C1 segment of cervical spinal cord (tissue), 14 donors: ENCODE results near the gene MAPK12.
"Not testable (repeated sequence)": the region's sequence is repeated elsewhere in the genome, so short reads cannot be mapped to it uniquely, and the experiment has no call there.

Experiments used
- DNase-seq, 14 donors: peaks; one replicate each; lab custom pipeline; 2025; lab: John Stamatoyannopoulos, UW

MAPK12 gene

DNA sequence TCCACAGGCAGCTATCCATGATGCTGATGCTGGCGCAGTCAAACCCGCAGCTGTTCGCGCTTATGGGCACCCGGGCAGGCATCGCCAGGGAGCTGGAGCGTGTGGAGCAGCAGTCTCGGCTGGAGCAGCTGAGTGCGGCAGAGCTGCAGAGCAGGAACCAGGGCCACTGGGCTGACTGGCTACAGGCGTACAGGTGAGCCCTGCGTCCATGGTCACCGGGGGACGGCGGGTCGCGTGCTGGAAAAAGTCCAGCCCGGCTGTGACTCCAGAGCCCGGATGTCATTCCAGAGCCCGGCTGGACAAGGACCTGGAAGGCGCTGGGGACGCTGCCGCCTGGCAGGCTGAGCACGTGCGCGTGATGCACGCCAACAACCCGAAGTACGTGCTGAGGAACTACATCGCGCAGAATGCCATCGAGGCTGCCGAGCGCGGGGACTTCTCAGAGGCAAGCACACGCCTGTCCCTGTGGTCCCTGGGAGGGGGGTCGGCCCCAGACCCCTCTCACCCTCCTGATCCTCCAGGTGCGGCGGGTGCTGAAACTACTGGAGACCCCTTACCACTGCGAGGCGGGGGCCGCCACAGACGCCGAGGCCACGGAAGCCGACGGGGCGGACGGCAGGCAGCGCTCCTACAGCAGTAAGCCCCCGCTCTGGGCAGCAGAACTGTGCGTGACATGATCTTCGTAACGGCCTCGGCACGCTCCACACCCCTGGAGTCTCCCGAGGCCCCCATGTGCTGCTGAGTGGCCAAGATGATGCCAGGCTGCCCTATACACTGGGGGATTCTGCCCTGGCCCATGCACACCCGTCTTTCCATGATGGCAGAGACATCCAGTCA is 44.6 kb downstream of the MAPK12 start:
- DNase-seq, result no peak

DNA sequence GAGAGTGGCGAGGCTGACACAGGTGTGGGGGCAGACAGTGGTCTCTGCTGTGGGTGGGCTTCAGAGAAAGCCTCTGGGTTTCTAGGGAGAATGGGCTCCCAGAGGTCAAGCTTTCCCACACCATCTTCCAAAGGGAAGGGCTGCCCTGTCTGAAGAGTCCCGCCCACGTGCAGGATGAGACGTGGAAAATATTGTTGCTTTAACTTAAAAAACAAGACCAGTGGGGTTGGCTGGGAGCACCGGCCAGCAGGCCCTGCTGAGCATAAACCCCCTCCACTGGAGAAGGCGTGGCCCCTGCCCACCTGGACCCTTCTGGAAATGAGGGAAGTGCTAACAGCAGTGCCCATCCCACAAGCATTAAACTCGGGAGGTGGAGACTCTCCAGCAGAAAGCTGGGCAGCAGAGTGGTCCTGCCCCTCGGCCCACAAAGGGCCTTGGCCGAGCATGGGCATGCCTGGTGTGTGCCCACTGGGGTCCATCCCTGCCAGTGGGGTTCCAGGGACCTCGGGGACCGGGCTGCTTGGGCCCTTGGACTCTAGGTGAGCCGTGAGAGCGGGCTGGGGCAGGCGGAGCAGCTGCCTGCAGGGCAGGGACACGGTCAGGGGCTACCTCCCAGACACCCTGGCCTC is 45.3 kb downstream of the MAPK12 start:
- DNase-seq, result no peak

DNA sequence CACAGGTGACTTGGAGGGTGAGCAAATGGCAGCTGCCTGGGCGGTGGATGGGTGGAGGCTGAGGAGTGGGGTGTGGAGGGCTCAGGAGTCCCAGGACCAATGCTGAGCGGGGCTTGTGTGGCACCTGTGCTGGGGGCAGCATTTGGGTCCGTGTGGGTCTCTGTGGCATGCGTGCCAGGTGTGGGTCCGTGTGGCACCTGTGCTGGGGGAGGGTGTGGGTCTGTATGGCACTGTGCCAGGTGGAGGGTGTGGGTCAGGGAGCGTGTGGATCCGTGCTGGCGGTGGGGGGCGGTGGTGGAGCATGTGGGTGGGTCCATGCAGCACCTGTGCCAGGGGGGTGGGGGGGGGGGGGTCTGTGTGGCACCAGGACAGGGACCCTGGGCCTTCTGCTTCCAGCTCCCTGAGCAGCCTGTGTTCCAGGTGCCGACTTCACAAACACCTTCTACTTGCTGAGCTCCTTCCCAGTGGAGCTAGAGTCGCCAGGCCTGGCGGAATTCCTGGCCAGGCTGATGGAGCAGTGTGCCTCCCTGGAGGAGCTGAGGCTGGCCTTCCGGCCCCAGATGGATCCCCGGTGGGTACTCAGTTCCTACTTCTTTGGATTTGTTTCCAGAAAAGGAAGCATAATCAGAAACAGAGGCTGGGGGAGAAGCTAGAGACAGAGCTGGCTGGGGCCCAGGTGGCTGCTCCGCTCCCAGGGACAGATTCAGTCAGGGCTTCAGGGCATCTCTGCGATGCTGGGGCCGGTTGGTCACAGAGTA is 46.0 kb downstream of the MAPK12 start:
- no peak for DNase-seq

DNA sequence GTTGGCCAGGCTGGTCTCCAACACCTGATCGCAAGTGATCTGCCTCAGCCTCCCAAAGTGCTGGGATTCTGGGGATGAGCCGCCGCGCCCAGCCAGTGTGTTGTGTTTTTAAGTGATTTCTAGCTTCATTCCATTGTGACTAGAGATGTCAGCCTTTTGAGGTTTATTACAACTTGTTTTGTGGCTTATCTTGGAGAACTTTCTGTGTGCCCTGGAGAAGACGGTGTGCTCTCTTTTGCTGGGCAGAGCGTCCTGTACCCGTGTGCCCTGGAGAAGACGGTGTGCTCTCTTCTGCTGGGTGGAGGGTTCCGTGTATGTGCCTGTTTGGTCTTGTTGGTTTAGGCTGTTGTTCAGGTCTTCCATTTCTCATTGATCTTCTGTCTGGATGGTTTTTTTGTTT is 48.2 kb downstream of the MAPK12 start:
- no peak for DNase-seq

DNA sequence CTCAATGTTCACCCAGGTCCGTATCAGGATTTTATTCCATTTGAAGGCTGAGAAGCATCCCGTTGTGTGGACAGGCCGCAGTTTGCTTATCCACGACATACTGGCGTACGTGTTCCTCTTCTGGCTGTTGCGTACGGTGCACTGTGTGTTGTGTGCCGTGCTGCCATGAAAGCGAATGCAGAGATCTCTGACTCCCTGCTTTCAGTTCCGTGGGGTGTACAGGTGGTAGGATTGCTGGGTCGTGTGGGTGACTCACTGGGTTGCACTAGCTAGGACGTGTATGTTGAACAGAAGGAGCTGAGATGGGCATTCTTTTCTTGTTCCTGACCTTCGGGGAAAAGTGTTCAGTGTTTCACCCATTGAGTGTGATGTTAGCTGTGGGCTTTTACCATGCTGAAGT is 50.3 kb downstream of the MAPK12 start:
- no peak for DNase-seq

DNA sequence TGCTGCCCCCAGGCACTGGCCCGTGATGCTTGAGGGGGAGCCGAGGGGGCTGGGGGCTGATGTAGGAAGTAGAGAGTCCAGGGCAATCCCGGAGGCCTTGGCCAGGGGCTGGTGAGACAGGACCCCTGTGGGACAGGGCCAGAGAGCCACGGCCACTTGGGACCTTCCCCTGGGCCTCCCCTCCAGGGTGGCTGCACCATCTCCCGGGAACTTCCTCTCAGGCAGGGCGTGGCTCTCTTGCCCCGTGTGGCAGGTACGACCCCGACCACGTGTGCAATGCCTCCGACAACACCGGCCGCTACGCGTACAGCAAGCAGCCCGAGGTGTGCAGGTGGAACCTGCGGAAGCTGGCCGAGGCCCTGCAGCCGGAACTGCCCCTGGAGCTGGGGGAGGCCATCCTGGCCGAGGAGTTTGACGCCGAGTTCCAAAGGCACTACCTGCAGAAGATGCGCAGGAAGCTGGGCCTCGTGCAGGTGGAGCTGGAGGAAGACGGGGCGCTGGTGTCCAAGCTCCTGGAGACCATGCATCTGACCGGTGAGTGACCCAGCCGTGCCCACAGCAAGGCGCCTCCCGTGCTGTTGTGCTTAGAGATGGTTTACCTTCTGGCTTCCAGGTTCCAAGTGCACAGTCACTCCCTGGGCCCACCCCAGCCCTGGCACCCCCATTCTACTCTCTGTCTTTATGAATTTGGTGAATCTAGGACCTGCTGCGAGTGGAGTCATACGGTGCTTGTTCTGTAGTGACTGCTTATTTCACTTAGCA is 50.9 kb downstream of the MAPK12 start:
- no peak for DNase-seq

DNA sequence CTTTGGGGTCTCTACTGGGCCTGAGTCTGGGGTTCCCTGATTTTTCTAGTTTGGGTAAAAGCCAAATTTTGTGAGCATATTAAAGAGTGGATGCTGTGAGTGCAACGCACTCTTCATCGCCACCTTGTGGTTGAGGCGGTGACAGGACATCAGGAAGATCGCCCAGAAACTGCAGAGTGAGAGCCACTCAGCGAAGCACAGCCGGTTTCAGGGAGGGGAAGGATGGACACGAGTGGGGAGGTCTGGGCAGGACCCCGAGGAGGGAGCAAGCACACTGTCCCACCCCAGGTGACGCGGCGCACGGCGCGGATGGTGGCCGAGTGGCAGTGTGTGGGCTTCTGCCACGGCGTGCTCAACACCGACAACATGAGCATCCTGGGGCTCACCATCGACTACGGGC is 51.6 kb downstream of the MAPK12 start:
- DNase-seq, result peak in 6 of 14 donors; percentile 7 to 68 (median 19)

DNA sequence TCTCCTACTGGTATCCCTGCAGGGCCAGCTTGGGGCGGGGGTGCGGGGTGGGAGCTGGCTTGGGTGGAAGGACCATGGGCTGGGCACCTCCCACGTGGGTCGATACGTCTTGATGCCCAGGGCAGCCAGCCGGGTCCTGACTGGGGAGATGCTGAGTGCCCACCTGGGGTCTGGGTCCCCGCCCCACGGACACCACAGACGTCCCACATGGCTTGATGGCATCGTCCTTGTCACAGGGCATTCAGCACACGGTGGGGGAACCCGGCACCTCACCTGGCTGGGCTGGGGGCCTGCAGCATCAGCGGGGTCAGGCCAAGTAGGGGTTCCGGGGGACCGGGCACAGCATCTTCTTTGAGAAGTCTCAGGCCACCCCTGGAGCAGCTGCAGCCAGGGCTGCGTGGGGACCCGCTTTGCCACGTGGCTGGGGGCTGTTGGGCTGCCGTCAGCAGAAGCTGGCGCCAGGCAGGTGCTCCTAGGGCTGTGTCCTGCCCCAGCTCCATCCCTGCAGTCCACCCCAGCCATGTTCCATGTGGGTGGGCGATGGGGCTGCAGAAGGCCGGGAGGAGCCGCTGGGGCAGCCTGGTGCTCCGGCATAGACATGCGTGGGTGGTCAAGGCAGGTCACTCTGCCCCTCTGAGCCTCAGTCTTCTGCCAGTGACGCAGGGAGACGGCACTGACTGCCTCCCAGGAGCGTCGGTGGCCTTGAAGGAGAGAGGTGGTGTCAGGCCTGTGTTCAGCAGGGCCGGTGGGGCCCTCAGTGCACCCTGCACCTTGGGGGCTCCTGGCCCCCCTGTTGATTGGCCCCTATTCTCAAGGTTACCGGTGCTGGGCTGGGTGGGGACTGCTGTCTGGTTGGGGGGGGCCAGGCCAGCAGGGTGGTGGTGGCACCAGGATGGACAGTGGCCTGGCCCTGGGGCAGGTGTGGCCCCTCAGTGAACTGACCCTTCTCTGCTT is 52.3 kb downstream of the MAPK12 start:
- DNase-seq, result no peak

DNA sequence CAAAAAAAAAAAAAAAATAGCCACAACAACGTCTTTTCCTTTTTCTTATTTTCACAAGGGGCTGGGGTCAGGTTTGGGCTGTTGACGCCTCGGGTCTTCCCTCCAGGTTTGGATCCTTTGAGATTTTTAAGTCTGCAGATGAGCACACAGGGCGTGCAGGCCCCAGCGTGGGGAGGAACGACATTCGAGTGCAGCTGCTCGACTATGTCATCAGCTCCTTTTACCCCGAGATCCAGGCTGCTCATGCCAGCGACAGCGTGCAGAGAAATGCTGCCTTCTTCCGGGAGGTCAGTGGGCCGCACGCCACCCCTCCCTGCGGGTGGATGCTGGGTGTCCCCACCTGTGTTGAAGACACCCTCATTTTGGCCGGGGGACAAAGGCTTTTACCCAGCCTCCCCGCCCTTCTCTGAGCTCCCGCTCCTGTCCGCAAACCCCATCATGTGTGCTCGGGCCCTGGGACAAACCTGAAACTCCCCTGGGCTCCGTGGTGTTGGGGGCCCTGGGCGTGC is 53.0 kb downstream of the MAPK12 start:
- no peak for DNase-seq

DNA sequence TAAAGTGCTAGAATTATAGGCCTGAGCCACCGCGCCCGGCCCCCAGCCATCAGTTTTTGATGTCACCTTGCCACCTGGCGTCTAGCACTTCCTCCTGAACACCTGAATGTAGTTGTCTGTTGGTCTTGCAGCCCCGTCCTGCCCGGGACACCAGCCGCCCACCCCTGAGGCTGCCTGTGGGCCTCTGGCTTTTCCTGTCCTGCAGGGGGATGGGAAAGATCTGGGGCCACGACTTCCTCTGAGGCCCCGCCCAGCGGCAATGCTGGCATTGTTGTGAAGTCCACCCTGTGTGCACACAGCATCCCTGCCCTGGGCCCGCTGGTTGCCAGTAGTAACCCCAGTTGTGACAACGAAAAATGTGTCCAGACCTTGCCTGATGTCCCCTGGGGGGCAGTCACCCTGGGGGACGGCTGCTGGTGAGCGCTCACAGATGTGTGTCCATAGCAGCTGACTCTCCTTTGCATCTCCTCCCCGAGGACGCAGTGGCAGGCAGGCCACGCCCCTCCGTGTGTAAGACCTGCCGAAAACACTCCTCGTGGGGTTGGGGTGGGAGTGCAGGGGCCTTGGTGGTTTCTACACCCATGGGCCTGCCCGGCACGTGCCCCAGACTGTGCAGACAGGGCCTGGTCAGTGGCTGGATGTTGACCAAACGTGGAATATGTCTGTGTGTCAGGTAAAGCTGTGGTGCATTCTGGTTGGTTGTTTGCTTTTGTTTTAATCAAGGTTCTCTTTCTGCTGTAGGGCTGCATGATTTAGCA is 53.9 kb downstream of the MAPK12 start:
- DNase-seq, result no peak

DNA sequence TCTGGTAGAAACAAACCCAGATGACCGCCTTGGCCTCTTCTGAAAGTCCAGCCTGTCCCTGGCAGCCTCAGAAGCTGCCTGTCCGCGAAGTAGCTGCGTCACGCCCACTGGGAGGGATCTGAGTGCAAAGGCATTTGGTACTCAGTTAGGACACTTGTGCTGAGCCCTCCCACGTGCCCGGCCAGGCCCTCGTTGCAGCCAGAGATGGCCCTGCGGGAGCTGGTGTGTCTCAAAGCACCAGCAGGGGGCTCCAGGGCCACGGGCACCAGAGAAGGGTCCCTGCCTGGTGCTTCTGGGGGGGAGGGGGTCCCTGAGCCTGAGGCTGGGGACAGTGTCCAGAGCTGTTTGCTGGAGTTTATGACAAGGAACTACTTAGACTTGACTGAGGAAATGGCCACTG is 54.9 kb downstream of the MAPK12 start:
- DNase-seq, result peak in 6 of 14 donors; percentile 3 to 70 (median 42)

DNA sequence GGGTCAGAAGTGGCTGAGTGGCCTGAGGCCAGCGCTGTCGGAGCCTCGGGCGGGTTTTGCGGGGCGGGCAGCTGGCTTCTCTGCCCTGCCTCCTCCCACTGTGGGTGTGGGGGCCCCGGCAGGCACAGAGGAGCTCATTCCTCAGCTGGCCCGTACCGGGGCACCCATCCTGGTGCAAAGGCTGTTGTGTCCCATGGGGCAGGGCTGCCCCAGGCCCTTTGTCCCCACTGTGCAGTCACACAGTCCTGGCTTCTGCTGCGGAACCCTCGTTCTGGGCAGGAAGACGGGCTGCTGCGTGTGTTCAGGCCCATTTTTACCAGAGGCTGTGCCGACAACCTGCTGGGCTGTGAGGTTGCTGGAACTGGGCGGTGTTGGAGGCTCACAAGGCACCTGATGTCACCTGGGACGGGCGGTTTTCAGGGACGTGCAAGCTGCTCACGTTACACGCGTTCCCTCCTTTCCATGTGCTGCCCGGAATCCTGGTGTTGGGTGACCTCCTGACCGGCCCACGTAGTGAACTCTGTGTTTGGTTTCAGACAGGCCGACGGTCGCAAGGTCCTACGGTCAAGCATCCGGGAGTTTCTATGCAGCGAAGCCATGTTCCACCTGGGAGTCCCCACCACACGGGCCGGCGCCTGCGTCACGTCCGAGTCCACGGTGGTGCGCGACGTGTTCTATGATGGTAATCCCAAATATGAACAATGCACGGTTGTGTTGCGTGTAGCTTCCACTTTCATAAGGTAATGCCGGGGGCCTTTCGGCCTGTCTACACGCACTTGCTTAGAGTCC is 55.5 kb downstream of the MAPK12 start:
- no peak for DNase-seq

DNA sequence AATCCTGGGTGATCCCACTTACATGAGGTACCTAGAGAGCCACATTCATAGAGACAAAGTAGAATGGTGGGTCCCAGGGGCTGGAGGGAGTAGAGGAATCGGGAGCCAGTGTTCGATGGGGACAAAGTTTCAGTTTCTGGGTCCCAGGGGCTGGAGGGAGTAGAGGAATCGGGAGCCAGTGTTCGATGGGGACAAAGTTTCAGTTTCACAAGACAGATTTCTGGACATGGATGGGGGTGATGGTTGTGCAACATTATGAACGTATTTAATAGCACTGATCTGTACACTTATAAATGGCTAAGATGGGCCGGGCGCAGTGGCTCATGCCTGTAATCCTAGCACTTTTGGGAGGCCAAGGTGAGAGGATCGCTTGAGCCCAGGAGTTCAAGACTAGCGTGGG is 56.5 kb downstream of the MAPK12 start:
- DNase-seq, result not testable (repeated sequence)

DNA sequence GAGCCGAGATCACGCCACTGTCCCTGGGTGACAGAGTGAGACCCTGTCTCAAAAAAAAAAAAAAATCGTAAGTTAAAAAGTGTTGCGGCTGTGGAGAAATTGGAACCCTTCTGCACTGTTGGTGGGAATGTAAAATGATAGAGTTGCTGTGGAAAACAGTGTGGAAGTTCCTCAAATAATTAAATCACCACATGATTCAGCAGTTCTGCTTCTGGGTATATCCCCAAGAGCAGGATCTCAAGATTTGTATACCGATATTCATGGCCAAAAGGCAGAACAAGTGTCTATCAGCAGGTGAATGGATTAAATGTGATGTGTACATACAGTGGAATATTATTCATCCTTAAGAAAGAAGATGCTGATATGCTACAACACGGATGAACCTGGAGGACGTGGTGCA is 56.9 kb downstream of the MAPK12 start:
- no peak for DNase-seq

DNA sequence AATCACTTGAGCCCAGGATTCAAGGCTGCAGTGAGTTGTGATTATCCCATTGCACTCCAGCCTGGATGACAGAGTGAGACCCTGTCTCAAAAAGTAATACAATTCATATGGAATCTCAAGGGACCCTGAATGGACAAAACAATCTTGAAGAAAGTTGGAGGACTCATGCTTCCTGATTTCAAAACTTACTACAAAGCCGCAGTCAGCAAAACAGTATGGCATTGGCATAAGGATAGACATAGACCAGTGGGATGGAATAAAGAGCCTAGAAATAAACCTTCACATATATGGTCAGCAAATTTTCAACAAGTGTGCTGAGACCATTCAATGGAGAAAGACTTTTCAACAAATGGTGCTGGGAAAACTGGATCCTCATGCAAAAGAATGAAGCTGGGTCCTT is 58.2 kb downstream of the MAPK12 start:
- no peak for DNase-seq
